Stimulated activated CD4-positive, alpha-beta T cell treated with anti-CD3 and anti-CD28 coated beads, Interleukin-4, amount 100 ng/mL, for 48 hours (primary cell): ENCODE measurements around the gene CEACAM1.
A peak's percentile ranks its signal among the peaks of the same experiment; 100 is the strongest.
"Not testable (repeated sequence)": the region's sequence is repeated elsewhere in the genome, so short reads cannot be mapped to it uniquely, and the experiment has no call there.

ENCODE experiments used
- DNase-seq, 2 donors: peaks; one replicate each; pipeline ENCODE4 v3.0.0-alpha.2; 2020; ENCODE audit warnings: low read depth in 2 of 2

Gene CEACAM1

DNA sequence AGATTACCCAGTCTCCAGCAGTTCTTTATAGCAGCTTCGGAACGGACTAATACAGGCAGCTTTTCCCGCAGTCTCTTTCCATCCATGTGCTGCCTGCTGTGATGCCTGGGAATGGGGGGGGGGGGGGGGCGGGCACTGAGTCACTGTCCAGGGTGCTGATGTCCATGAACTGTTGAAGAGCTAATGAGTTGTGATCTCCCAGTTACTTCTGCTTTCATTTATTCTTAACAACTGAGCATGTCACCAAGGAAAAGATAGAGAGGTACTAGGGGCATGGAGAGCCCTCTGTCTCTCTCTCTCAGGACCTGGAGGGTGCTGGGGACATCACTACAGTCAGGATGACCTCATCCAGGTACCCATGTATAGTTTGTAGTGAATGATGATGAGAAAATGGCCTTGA lies 20.3 kb upstream of the CEACAM1 start:
- no peak for DNase-seq

- DNase-seq = no peak
Observed at GRCh38 chr19:42547929-42548328, 19.6 kb upstream of the CEACAM1 start.

DNA sequence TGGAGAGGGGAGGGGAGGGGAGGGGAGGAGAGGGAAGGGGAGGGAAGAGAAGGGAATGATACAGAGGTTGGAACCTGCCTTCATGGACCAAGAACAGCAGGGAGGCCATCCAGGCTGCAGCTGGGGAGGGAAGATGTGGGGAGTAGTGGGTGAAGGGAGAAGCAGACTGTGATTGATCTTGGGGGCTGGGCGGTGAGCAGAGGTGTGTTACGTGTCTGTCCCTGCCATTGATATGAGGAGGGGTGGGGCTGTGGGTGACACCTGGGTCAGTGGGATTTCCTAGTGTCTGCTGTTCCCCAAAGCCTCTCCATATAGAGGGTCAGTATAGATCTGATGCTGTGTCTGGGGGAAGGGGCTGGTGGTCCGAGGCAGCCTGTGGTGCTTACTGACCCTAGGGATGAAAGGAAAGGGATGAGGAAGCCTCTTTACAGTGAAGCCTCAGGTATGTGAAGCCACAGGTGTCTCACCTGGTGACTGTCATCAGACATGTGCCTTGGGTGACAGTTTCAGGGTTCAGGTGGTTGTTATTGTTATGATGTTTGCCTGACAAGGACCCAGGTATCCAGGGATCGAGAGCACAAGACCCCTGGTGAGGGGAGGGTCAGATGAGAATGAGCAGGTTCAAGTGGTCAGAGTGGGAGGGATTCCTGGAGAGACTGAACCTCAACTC lies 18.7 kb upstream of the CEACAM1 start:
- no peak for DNase-seq

- no peak for DNase-seq
Observed at GRCh38 chr19:42544146-42544545, 15.9 kb upstream of the CEACAM1 start.

DNA sequence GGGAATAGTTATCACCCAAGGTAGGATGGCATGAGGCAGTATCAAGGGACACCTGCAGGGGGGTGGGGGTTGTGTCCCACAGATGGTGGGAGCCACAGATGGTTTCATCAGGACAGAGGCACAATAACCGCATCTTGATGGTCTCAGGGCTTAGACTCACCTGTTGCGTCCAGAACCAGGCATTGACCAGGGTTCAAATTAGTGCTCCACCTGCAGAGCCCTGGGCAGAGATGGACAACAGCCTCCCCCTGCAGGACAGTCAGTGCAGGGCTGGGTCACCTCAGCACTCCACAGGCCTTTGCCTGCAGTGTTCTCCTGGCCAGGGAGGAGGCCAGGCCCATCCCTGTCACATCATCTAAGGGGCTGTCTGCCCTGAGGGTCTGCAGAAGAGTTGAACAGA lies 14.5 kb upstream of the CEACAM1 start:
- no peak for DNase-seq

- no peak for DNase-seq
Observed at GRCh38 chr19:42540071-42540553, 11.8 kb upstream of the CEACAM1 start.

DNA sequence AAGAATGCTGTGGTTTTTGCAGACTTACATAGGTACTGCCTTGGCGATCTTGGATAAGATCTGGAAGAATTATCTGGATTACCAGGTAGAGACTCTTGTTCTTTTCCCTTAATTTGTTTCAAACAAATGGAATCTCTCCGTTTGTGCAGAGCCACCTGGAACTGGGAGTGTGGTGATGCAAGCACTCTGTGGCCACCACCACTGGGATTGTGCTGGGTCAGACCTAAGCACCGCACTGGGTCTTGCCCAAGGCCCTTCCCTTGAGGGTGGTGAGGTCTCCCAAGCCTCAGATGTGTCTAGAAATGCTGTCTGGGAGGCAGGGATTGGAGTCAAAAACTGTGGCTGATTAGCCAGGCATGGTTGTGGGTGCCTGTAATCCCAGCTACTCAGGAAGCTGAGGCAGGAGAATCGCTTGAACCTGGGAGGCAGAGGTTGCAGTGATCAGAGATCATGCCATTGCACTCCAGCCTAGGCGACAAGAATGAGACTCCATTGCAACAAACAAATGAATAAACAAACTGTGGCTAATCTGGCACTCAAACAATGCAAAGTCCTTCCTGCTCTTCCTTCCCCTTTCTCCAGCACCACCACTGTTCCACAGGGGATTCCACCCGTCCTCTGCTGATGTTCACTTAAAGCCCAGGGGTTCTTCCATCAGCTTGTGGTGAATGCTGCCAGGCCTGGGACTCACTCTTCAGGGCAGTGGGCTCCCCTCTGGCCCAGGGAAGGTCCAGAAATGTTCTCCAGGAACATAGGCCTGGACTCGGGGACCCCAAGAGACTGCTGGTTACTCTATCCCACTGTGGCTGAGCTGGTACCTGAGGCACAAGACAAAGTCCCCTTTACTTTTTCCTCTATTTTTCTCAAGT lies 10.8 kb upstream of the CEACAM1 start:
- no peak for DNase-seq

DNA sequence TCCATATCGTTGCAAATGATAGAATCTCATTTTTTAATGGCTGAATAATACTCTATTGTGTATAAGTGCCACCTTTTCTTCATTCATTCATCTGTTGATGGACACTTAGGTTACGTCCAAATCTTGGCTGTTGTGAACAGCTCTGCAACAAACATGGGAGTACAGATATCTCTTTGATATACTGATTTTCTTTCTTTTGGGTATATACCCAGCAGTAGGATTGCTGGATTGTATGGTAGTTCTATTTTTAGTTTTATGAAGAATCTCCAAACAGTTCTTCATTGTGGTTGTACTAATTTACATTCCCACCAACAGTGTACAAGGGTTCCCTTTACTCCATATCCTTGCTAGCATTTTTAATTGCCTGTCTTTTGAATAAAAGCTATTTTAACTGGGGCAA lies 7.0 kb upstream of the CEACAM1 start:
- not testable (repeated sequence) for DNase-seq

GRCh38 chr19:42534391-42534790 lies 6.1 kb upstream of the CEACAM1 start:
- DNase-seq = no peak

DNA sequence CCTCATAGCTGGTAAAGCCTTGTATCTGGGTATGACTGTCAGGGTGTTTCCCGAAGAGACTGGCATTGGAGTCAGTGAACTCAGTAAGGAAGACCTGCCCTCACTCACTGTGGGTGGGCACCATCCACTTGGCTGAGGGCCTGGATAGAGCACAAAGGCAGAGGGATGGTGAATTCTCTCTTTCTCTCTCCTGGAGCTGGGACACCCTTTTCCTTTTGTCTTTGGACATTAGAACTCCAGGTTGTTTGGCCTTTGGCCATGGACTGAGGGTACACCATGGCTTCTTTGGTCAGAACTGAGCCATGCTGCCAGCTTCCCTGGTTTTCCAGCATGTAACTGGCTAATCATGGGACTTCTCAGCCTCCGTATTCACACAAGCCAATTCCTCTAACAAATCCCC lies 4.6 kb upstream of the CEACAM1 start:
- DNase-seq = no peak

DNA sequence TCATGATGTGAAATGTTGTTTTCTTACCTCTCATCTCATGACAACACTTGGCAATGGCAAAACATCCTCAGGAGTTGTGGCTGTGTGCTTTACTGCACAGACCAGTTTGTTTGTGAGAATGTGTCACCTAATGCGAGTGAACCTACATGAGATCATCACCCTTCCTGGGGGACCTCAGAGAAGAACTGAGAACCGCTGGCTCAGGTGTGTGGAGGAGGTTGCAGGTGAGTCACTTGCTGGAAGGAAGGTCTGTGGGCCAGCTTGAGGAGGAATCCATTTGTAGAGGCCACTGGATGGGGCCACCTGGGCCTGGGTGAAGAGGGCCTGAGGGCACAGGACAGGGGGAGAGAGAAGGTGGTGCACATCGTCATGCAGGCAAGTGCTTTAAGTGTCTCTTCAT lies 3.0 kb upstream of the CEACAM1 start:
- DNase-seq = no peak

GRCh38 chr19:42529248-42529764 lies 1.0 kb upstream of the CEACAM1 start:
- DNase-seq = peak; percentile 48 to 51

- DNase-seq = no peak
Observed at GRCh38 chr19:42524943-42525342, 3.3 kb downstream of the CEACAM1 start.

GRCh38 chr19:42524250-42524649 lies 4.0 kb downstream of the CEACAM1 start:
- no peak for DNase-seq

GRCh38 chr19:42522262-42522661 lies 6.0 kb downstream of the CEACAM1 start:
- not testable (repeated sequence) for DNase-seq

DNA sequence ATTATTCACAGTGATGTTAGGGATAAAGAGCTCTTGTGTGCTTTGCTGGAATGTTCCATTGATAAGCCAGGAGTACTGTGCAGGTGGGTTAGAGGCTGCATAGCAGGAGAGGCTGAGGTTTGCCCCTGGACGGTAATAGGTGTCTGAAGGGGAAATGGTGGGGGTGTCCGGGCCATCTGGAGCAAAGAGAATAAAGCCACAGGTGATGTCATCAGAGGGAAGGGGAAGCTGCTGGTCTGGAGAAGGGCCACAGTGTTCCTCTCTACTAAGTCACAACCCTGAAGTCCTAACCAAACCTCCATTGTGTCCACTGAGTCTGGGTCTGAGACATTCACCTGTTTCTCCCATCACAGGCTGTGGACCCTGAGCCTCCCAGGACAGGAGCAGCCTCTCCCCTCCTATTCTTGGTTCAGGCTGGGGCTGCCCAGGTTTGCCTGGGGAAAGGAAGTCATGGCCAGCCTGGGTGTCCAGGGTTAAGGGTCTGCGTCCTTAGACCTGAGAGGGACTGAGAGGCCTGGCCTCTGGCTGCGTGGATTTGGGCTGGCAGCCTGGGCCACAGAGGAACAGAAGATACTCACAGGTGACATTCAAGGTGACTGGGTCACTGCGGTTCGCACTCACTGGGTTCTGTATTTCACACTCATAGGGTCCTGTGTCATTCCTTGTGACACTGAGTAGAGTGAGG lies 6.8 kb downstream of the CEACAM1 start:
- no peak for DNase-seq

DNA sequence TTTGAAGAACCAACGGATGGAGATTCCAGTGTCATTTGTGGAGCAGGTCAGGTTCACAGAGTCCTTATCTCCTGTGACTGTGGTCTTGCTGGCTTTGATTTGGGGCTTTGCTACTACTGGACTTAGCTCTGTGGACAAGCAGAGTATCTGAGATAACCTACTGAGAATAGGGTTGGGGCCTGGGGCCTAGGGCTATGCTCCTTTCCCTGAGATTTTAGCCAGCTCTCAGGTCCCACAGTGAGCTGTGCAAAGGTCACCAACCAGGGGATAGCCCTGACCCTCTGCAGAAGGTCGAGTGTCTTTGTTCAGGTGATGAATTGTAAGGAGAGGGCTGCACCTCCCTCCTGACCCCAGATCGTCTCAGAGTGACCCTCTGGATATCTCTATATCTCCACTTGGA lies 9.2 kb downstream of the CEACAM1 start:
- no peak for DNase-seq

GRCh38 chr19:42516771-42517170 lies 11.5 kb downstream of the CEACAM1 start:
- DNase-seq = no peak

DNA sequence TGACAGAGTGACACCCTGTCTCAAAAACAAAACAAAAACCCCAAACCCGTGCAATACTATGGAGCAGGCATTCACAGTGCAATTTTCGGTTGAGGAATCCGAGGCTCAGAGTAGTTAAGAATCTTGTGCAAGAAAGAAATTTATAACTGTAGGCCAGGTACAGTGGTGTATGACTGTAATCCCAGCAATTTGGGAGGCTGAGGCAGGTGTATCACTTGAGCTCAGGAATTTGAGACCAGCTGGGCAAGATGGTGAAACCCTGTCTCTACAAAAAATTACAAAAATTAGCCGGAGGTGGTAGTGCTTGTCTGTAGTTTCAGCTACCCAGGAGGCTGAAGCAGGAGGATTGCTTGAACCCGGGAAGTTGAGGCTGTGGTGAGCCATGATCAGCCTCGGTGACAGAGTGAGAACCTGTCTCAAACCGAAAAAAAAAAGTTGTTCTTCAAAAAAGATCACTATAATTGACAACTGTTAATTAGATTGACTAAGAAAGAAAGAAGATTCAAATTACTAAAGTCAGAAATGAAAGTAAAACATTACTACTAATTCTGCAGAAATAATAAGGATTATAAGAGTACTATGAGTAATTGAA lies 12.9 kb downstream of the CEACAM1 start:
- no peak for DNase-seq

GRCh38 chr19:42514449-42514848 lies 13.8 kb downstream of the CEACAM1 start:
- no peak for DNase-seq

DNA sequence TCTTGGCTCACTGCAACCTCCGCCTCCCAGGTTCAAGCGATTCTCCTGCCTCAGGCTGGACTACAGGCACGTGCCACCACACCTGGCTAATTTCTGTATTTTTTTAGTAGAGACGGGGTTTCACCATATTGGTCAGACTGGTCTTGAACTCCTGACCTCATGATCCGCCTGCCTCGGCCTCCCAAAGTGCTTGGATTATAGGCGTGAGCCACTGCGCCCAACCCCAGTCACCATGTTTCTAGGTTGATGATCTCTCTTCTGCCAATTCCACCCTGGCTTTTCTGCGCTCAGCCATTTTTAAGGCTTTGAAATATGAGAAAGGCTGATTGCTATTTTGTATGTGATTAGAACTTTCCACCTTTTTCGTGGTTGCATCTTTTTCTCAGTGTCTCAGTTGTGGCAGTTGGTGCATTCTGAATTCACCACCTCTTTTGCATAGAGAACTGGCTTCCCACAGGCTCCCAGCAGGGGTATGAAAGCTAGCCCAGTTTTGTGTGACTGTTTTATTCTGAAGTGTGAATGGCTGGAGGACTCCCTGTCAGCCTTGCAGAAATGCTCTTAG lies 15.5 kb downstream of the CEACAM1 start:
- no peak for DNase-seq
